AG04450 (cell line): ENCODE data around the gene AQP12B. TPM values are rescaled to one million over a fixed set of nuclear protein-coding genes. Genes with fewer than 3 reads are reported as not detected.

ENCODE experiments used
- CTCF ChIA-PET: fragments of 300-600, 350-600 bp; formaldehyde crosslinking; extraction: SDS; loops from one replicate; lab custom pipeline; 2022; ENCODE audit warnings: antibody characterized with exemption, inconsistent platforms; lab: Charles Lee
- POLR2A ChIA-PET: fragments of 350-600 bp; formaldehyde crosslinking; extraction: SDS; loops from one replicate; lab custom pipeline; 2021; ENCODE audit warnings: antibody characterized with exemption, inconsistent platforms; lab: Yijun Ruan, JAX
- DNase-seq: peaks from one replicate; pipeline ENCODE4 v3.0.0-alpha.2; 2011; ENCODE audit warnings: low read depth, low spot score
- H3K27ac ChIP-seq: one replicate; pipeline ENCODE4 v1.5.1; 2012; ENCODE audit warnings: low read depth, low read length, control low read depth
- H3K27me3 ChIP-seq: one replicate; pipeline ENCODE4 v1.6.0; 2012; ENCODE audit warnings: low read length; ENCODE audit not compliant: control insufficient read depth, insufficient read depth
- H3K4me3 ChIP-seq: 2 replicates; pipeline ENCODE4 v1.5.1; 2011; ENCODE audit warnings: mild to moderate bottlenecking, low read depth, low read length, control low read depth
- H3K9me3 ChIP-seq: 2 replicates; pipeline ENCODE4 v1.5.1; 2012; ENCODE audit warnings: low read length; ENCODE audit not compliant: control insufficient read depth, insufficient read depth
- CTCF ChIP-seq: IDR thresholded peaks from 2 replicates; pipeline ENCODE4 v1.5.1; 2011; ENCODE audit warnings: low read depth, low read length, control low read depth, inconsistent platforms
- polyA plus RNA-seq: library from polyadenylated mRNA; depleted of rRNA; stranded (reverse); fragments of >200 nt; gene quantifications from 2 replicates; pipeline ENCODE4 v1.2.3, GENCODE V29; 2011

The AQP12B gene
- polyA plus RNA-seq, 1 experiment = not detected

DNA sequence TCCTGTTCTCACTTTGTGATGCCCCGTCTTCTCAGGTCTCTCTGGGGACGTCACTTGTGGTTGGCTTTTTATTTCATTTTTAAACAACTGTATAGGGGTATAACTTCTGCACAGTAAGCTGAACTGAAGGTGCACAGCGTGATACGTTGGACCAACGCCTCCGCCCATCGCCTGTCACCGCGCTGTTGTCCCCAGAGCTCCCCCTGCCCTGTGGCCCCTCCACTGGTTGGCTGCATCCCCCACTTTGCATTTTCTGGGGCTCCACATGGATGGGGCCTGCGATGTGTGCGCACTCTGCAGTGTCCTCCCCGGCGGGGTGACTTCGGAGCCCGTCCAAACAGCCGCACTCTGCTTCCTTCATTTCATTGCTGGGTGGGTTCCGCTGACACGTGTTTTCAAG lies 43.1 kb downstream of the AQP12B start:
- no peak for DNase-seq
- Histone ChIP-seq H3K9me3 (peaks cover 5% of the 10 kb centered on the region; the same call in 1 of the 2 replicates), H3K4me3 (no peak overlapping the region), H3K27ac (no peak overlapping the region), H3K27me3 (peaks cover 13% of the 10 kb centered on the region)
- ChIA-PET CTCF (no interaction called here), POLR2A (no interaction called here)
- TF ChIP-seq CTCF = no peak

GRCh38 chr2:240638512-240639160 lies 44.0 kb downstream of the AQP12B start:
- no peak for DNase-seq
- POLR2A ChIA-PET = no interaction called here

GRCh38 chr2:240637901-240638345 lies 44.8 kb downstream of the AQP12B start:
- Histone ChIP-seq H3K27ac (no peak overlapping the region), H3K27me3 (peaks cover 7% of the 10 kb centered on the region), H3K4me3 (no peak overlapping the region), H3K9me3 (peaks cover 11% of the 10 kb centered on the region)
- DNase-seq = no peak
- POLR2A ChIA-PET = no interaction called here
- no peak for TF ChIP-seq CTCF
- CTCF ChIA-PET = no interaction called here

More at GRCh38 chr2:240638512-240639160, 44.0 kb downstream of the AQP12B start:
- no peak overlapping the region for H3K27ac ChIP-seq
- peaks cover 7% of the 10 kb centered on the region for H3K27me3 ChIP-seq
- no peak for TF ChIP-seq CTCF
- peaks cover 11% of the 10 kb centered on the region for H3K9me3 ChIP-seq
- H3K4me3 ChIP-seq = no peak overlapping the region
- CTCF ChIA-PET = no interaction called here

GRCh38 chr2:240637116-240637900 lies 45.4 kb downstream of the AQP12B start:
- CTCF ChIA-PET = no interaction called here
- Histone ChIP-seq H3K4me3 (no peak overlapping the region), H3K9me3 (peaks cover 14% of the 10 kb centered on the region), H3K27ac (no peak overlapping the region), H3K27me3 (peaks cover 7% of the 10 kb centered on the region)
- POLR2A ChIA-PET = no interaction called here
- no peak for TF ChIP-seq CTCF
- DNase-seq = no peak

DNA sequence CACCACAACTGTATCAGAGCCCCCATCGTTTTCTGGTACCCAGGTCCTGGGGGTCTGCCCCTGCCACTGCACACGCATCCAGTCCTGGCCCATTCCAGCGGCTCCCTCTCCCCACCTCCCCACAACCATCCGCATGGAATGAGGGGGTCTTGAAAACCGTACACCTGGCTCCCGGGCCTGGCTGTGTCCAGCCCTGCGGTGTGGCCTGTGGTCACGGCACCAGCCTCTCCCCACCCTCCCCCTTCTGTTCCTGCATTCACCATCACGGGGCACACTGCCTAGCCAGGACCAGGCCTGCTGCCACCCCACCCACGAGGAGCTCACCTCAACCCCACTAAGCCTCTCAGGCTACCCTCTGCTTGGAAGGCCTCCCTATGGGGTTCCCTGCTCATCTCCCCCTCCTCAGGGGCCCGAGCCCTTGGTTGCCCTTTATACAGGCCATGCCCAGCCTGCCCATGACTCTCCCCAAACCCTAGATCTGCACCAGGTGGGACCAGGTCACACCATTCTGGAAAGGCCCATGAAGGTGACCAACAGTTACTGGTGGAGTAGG lies 46.0 kb downstream of the AQP12B start:
- ChIA-PET POLR2A (no interaction called here), CTCF (no interaction called here)
- Histone ChIP-seq H3K9me3 (peaks cover 19% of the 10 kb centered on the region), H3K4me3 (no peak overlapping the region), H3K27me3 (peaks cover 7% of the 10 kb centered on the region), H3K27ac (no peak overlapping the region)
- no peak for TF ChIP-seq CTCF
- DNase-seq = no peak
